EL (cell line): ENCODE measurements around the gene UCMA.

Experiments
- DNase-seq: peaks from one replicate; pipeline ENCODE4 v3.0.0-alpha.2; 2016

Gene UCMA

DNA sequence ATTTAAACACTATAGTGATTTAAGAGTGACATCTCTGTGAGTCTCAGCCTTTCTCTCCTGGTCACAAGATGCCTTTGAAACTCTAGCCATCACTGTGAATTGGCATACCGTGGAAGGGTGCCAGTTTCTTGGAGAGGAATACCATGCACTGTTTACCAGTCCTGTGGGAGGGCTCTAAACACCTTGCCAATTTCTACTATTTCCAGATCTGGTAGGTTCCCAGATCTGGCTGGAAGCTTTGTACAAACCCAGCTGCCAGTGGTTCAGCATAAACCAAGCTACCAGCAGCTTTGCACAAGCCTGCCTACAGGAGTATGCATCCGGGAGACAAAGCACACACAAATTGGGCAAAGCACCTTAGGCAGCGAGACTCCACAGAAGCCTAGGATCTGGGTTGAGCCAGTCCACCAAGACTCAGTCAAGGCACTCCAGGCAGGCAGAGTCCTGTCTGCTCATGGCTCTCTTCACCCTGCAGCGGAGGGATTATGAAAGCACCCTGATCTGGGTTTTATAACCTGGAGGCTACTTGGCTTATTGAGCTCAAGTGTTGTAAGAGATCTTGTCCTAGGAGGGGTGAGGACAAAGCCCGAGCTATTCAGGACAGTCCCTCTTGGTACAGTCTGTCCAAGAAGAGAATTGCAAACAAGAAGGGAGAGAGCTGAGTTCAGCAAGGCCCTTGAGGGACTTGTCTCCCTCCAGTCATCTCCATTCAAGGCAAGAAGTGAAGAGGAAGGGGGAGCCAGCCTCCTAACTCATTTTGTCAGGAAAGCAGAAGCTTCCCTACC, 49.3 kb downstream of the UCMA start:
- no peak for DNase-seq

DNA sequence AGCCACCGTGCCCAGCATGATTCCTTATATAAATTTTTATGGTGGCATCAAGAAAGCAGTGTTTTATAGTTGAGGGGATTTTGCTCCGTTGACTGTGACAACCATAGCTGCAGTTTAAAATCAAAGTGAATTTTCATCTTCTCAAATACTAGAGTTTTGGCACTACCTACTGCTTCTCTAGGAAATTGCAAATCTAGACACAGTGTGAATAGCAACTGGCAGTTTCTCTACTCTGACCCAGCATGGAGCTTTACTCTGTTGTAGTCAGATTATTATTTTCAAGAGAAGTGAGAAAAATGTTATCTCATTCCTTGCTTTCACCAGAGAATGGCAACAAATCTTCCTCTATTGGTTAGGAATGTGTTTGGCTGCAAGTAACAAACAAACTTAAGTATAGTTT, 49.9 kb downstream of the UCMA start:
- DNase-seq = no peak

- DNase-seq = no peak
These were observed 50.5 kb downstream of the UCMA start for GRCh38 chr10:13183625-13184024.

- no peak for DNase-seq
These were observed 51.8 kb downstream of the UCMA start for GRCh38 chr10:13182424-13182823.

- DNase-seq = no peak
These were observed 53.4 kb downstream of the UCMA start for GRCh38 chr10:13180788-13181187.

DNA sequence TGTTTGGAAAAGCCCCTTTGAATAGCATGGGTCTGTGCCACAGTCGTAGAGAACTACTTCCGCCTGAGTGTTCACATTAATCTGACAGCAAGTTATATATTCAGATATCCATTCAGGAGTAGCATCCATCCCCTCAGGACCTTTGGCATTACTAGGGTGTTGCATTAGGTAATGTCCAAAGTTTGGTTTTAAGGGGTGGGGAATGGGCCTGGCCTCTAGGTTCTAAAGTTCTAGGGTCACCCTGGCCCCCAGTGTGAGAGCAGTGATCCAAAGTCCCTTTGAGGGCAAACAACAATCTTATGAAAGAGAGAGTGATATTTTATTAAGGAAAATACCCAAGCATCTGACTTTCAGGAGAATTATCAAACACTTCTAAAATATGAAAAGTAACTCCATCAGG, 60.6 kb downstream of the UCMA start:
- no peak for DNase-seq
